H1 (cell line): ENCODE measurements around the gene PTPRE.

Source experiments
- FOSL1 ChIP-seq: IDR thresholded peaks from 2 replicates; pipeline ENCODE4 v1.6.1; 2011; ENCODE audit warnings: mild to moderate bottlenecking, low read depth, low read length, moderate library complexity; ENCODE audit not compliant: insufficient read depth
- JUND ChIP-seq: IDR thresholded peaks from 2 replicates; pipeline ENCODE4 v1.6.1; 2011; ENCODE audit warnings: mild to moderate bottlenecking, improper control_type of control experiment, low read length
- POLR2AphosphoS5 ChIP-seq: IDR thresholded peaks from 2 replicates; pipeline ENCODE4 v1.6.1; 2011; ENCODE audit warnings: low read depth, low read length
- SP4 ChIP-seq: IDR thresholded peaks from 2 replicates; pipeline ENCODE4 v1.6.1; 2012; ENCODE audit warnings: low read length, inconsistent platforms

- TF ChIP-seq POLR2AphosphoS5 = no peak
- TF ChIP-seq SP4 = no peak
- no peak for TF ChIP-seq FOSL1
- no peak for TF ChIP-seq JUND
These were observed 70.6 kb downstream of the PTPRE start for GRCh38 chr10:127977357-127978009.
